ENCODE results near the gene CSF1. TPM values are rescaled to one million over a fixed set of nuclear protein-coding genes. Genes with fewer than 3 reads are reported as not detected.

Gene CSF1
- total and polyA plus RNA-seq, 2 of the 13 experiments (the other 11 are each of a cell fraction or from before 2014, with no cell fraction given): 4.6 to 13.3 TPM

GRCh38 chr1:109882288-109883245 is 28.1 kb upstream of the CSF1 start (continued):
- peak; percentile 88; the same call in 1 of the 2 replicates for TF ChIP-seq HOXD1 (CRISPR knock-in tag; IDR thresholded peaks at IDR 0.05)
- TF ChIP-seq NR2F1 (CRISPR knock-in tag; IDR thresholded peaks at IDR 0.05): peak in 1 of 2 experiments; percentile 45; a peak in 1 of 4 replicates
- TF ChIP-seq ZNF512B (CRISPR knock-in tag; IDR thresholded peaks at IDR 0.05; ENCODE audit: borderline replicate concordance): no peak
- peak; percentile 50; the same call in 1 of the 2 replicates for TF ChIP-seq PPARG (CRISPR knock-in tag; conservative IDR thresholded peaks at IDR 0.05)
- TF ChIP-seq MED1 (CRISPR knock-in tag; IDR thresholded peaks at IDR 0.05): peak; percentile 80
- TF ChIP-seq, protein P1, sequence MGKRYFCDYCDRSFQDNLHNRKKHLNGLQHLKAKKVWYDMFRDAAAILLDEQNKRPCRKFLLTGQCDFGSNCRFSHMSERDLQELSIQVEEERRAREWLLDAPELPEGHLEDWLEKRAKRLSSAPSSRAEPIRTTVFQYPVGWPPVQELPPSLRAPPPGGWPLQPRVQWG (CRISPR knock-in tag; IDR thresholded peaks at IDR 0.05; ENCODE audit: borderline replicate concordance, low read depth): no peak
- no peak for TF ChIP-seq RAD51 (IDR thresholded peaks at IDR 0.05; ENCODE audit: borderline replicate concordance)
- peak; percentile 36; the same call in 1 of the 2 replicates for TF ChIP-seq E2F2 (CRISPR knock-in tag; IDR thresholded peaks at IDR 0.05; ENCODE audit: borderline replicate concordance)
- peak; percentile 81 for TF ChIP-seq BHLHE40 (IDR thresholded peaks at IDR 0.05; ENCODE audit: low read length)
- no peak for TF ChIP-seq ZBTB39 (CRISPR knock-in tag; IDR thresholded peaks at IDR 0.05)
- no peak for TF ChIP-seq WIZ (CRISPR knock-in tag; IDR thresholded peaks at IDR 0.05)
- TF ChIP-seq RORA (CRISPR knock-in tag; IDR thresholded peaks at IDR 0.05): no peak
- TF ChIP-seq, protein P2, sequence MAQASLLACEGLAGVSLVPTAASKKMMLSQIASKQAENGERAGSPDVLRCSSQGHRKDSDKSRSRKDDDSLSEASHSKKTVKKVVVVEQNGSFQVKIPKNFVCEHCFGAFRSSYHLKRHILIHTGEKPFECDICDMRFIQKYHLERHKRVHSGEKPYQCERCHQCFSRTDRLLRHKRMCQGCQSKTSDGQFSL (CRISPR knock-in tag; IDR thresholded peaks at IDR 0.05): 0 out of 2 replicates have a peak, but pooled peaks have one; percentile 70
- TF ChIP-seq, protein P3, sequence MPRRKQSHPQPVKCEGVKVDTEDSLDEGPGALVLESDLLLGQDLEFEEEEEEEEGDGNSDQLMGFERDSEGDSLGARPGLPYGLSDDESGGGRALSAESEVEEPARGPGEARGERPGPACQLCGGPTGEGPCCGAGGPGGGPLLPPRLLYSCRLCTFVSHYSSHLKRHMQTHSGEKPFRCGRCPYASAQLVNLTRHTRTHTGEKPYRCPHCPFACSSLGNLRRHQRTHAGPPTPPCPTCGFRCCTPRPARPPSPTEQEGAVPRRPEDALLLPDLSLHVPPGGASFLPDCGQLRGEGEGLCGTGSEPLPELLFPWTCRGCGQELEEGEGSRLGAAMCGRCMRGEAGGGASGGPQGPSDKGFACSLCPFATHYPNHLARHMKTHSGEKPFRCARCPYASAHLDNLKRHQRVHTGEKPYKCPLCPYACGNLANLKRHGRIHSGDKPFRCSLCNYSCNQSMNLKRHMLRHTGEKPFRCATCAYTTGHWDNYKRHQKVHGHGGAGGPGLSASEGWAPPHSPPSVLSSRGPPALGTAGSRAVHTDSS (CRISPR knock-in tag; conservative IDR thresholded peaks at IDR 0.05): 0 out of 2 replicates have a peak, but pooled peaks have one; percentile 67
- TF ChIP-seq, protein P4, sequence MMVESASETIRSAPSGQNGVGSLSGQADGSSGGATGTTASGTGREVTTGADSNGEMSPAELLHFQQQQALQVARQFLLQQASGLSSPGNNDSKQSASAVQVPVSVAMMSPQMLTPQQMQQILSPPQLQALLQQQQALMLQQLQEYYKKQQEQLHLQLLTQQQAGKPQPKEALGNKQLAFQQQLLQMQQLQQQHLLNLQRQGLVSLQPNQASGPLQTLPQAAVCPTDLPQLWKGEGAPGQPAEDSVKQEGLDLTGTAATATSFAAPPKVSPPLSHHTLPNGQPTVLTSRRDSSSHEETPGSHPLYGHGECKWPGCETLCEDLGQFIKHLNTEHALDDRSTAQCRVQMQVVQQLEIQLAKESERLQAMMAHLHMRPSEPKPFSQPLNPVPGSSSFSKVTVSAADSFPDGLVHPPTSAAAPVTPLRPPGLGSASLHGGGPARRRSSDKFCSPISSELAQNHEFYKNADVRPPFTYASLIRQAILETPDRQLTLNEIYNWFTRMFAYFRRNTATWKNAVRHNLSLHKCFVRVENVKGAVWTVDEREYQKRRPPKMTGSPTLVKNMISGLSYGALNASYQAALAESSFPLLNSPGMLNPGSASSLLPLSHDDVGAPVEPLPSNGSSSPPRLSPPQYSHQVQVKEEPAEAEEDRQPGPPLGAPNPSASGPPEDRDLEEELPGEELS (CRISPR knock-in tag; IDR thresholded peaks at IDR 0.05): peak; percentile 88
- no peak for TF ChIP-seq SIX1 (CRISPR knock-in tag; IDR thresholded peaks at IDR 0.05; ENCODE audit: borderline replicate concordance)
- TF ChIP-seq ZMYM3 (CRISPR knock-in tag; IDR thresholded peaks at IDR 0.05): peak; percentile 84

Data from HepG2 (cell line).